GM12865 (cell line): ENCODE results near the gene SPTLC3.

Experiments
- DNase-seq: peaks from one replicate; pipeline ENCODE4 v3.0.0; 2010; ENCODE audit warnings: low read depth
- H3K4me3 ChIP-seq: 2 replicates; pipeline ENCODE4 v1.5.1; 2011; ENCODE audit warnings: mild to moderate bottlenecking, low read depth, low read length, control low read depth
- TF ChIP-seq, protein P1 (sequence below): IDR thresholded peaks from 2 replicates; pipeline ENCODE4 v1.5.1; 2011; ENCODE audit warnings: low read length, control low read depth, low read depth, inconsistent platforms; ENCODE audit not compliant: insufficient read depth; ENCODE audit errors: missing control alignments

Gene SPTLC3

DNA sequence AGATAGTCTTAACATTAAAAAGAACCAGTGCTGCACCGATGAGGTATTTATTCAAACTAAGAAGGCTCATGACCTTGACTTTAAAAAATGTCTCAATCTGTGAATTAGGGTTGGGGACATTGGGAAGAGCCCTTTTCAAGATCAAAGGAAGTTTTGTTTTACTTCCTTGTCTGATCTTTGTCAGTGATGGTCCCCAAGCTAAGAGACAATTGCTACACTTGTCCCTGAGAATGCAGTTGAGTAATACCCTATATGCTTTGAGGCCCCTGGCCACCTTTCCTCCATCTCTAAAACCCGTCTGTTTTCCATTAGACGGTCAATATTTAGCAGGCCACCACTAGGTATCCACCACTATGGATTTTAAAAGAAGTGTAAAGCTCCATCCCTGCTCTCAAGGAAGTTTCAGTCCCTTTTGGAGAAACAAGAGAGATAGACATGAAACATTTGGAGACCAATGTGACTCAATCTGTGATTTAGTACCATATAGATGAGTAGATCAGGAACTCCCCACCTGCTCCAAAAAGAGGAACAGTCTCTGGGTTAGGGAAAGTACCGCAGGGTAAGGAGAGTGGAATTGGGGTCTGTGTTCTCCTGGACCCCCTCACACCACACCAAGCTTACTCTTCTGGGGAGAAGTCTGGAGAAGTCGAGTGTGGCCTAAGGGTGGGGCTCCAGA is 113.2 kb downstream of the SPTLC3 start:
- no peak overlapping the region for H3K4me3 ChIP-seq
- TF ChIP-seq, protein P1, sequence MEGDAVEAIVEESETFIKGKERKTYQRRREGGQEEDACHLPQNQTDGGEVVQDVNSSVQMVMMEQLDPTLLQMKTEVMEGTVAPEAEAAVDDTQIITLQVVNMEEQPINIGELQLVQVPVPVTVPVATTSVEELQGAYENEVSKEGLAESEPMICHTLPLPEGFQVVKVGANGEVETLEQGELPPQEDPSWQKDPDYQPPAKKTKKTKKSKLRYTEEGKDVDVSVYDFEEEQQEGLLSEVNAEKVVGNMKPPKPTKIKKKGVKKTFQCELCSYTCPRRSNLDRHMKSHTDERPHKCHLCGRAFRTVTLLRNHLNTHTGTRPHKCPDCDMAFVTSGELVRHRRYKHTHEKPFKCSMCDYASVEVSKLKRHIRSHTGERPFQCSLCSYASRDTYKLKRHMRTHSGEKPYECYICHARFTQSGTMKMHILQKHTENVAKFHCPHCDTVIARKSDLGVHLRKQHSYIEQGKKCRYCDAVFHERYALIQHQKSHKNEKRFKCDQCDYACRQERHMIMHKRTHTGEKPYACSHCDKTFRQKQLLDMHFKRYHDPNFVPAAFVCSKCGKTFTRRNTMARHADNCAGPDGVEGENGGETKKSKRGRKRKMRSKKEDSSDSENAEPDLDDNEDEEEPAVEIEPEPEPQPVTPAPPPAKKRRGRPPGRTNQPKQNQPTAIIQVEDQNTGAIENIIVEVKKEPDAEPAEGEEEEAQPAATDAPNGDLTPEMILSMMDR: no peak
- DNase-seq: peak; percentile 50

GRCh38 chr20:13125486-13125885 is 116.7 kb downstream of the SPTLC3 start:
- TF ChIP-seq, protein P1: no peak
- DNase-seq: no peak
- no peak overlapping the region for H3K4me3 ChIP-seq

DNA sequence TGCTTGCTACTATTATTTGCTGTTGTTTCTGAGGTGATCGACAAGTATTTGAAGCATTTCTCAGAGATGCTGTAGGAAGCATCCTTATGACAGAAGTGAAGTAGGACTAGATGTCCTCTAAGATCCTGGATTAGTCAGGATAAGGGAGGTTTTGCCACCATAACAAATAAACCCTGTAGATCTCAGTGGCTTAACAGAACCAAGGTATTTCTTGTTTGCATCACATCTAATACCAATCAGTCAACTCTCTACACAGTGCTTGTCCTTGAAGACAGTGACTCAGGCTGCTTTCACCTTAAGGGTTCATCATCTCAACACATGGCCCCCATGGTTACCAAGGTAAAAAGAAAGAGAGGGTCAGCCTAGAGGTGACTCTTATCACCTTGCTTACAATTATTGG is 119.4 kb downstream of the SPTLC3 start:
- DNase-seq: no peak
- H3K4me3 ChIP-seq: no peak overlapping the region
- TF ChIP-seq, protein P1: no peak

- no peak overlapping the region for H3K4me3 ChIP-seq
- TF ChIP-seq, protein P1: no peak
- DNase-seq: no peak
These were observed 121.4 kb downstream of the SPTLC3 start for GRCh38 chr20:13130061-13130706.

- TF ChIP-seq, protein P1: no peak
- DNase-seq: no peak
- H3K4me3 ChIP-seq: no peak overlapping the region
These were observed 121.9 kb downstream of the SPTLC3 start for GRCh38 chr20:13130707-13131103.

- no peak for DNase-seq
- H3K4me3 ChIP-seq: no peak overlapping the region
- TF ChIP-seq, protein P1: no peak
These were observed 122.9 kb downstream of the SPTLC3 start for GRCh38 chr20:13131688-13132087.

DNA sequence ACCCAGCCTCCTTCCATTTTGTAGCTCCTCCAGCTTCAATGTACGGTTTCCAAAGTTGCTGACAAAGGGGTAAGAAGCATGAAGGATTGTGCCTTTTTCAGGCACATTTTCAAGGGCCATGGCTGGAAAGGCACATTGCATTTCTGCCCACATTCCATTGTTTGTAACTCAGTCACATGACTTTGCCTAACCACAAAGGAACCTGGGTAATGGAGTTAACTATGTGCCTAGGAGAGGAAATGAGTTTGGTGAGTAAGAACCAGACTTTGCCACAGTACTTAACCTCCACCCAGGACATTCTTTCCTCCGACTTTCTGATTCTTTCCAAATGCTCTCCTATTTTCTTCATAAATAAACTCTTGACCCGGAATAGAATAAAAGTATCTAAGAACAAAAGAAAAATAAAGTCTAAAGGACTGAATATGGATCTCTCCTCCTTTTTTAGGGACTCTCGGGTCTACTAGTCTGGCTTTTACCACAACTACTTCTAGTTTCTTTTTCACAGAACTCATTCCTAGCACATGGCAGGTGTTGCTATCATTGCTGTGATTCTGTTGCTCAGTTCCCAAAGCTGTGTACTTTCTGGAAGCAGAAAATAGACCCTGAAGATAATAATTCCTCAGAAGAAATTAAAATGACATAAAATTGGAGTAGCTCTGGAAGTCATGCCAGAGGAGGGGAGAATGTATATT is 130.8 kb downstream of the SPTLC3 start:
- TF ChIP-seq, protein P1: no peak
- no peak overlapping the region for H3K4me3 ChIP-seq
- no peak for DNase-seq
